Measurements from ENCODE around the gene PCDHGA4.
A peak's percentile ranks its signal among the peaks of the same experiment; 100 is the strongest.

The PCDHGA4 gene

DNA sequence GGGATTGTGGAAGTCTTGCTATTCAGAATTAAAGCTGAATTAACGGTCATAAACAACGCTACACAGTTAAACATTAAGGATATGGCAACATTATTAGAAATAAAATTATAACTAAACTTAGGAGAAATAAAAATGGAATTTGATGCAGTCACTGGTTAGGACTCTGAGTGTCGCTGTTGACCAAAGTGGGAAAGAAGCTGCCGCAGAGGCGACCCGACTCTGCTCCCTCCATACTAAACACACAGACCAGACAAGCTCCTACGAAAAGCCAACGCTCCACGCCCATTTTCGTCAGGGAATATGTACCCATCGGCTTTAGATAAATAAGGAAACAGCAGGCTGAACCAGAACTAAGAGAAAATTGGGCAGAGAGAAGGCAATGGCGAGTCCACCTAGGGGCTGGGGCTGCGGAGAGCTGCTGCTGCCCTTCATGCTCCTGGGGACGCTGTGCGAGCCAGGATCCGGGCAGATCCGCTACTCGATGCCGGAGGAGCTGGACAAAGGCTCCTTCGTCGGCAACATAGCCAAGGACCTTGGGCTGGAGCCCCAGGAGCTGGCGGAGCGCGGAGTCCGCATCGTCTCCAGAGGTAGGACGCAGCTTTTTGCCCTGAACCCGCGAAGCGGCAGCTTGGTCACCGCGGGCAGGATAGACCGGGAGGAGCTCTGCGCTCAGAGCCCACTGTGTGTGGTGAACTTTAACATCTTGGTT, 9.3 kb downstream of the PCDHGA4 start, which contains the start of gene PCDHGA5:
TSS of gene PCDHGA5 (plus strand) at position 211 of the 709 bp plus-strand sequence. CDS start at position 380, 169 bp downstream.
- in situ Hi-C loops (cut with HindIII; ENCODE audit: low sequenced_read_pairs) = no loop called here
- TF ChIP-seq, protein P1, sequence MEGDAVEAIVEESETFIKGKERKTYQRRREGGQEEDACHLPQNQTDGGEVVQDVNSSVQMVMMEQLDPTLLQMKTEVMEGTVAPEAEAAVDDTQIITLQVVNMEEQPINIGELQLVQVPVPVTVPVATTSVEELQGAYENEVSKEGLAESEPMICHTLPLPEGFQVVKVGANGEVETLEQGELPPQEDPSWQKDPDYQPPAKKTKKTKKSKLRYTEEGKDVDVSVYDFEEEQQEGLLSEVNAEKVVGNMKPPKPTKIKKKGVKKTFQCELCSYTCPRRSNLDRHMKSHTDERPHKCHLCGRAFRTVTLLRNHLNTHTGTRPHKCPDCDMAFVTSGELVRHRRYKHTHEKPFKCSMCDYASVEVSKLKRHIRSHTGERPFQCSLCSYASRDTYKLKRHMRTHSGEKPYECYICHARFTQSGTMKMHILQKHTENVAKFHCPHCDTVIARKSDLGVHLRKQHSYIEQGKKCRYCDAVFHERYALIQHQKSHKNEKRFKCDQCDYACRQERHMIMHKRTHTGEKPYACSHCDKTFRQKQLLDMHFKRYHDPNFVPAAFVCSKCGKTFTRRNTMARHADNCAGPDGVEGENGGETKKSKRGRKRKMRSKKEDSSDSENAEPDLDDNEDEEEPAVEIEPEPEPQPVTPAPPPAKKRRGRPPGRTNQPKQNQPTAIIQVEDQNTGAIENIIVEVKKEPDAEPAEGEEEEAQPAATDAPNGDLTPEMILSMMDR (IDR thresholded peaks at IDR 0.05; ENCODE audit: low read depth, low read length) = no peak
- DNase-seq (ENCODE audit: low read depth, low spot score) = no peak
- H3K4me3 ChIP-seq (ENCODE audit: low read depth, low read length) = peak within 1 kb of the TSS; percentile 7

DNA sequence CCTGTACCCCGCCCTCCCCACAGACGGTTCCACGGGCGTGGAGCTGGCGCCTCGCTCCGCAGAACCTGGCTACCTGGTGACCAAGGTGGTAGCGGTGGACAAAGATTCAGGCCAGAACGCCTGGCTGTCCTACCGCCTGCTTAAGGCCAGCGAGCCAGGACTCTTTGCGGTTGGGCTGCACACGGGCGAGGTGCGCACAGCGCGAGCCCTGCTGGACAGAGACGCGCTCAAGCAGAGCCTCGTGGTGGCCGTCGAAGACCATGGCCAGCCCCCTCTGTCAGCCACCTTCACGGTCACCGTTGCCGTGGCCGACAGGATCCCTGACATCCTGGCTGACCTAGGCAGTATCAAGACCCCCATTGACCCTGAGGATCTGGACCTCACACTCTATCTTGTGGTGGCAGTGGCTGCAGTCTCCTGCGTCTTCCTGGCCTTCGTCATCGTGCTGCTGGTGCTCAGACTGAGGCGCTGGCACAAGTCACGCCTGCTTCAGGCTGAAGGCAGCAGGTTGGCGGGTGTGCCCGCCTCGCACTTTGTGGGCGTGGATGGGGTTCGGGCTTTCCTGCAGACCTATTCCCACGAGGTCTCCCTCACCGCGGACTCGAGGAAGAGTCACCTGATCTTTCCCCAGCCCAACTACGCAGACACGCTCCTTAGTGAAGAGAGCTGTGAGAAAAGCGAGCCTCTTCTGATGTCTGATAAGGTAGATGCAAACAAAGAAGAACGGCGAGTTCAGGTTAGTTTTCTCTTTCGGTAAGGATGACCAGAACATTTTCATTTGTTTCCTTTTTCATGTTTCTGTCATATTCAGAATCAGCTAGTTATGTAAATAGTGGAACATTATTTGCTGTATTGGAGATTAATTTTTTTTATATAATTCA, 11.4 kb downstream of the PCDHGA4 start:
- H3K4me3 ChIP-seq (ENCODE audit: low read depth, low read length) = no peak overlapping the region
- TF ChIP-seq, protein P1 (IDR thresholded peaks at IDR 0.05; ENCODE audit: low read depth, low read length) = no peak
- in situ Hi-C loops (cut with HindIII; ENCODE audit: low sequenced_read_pairs) = no loop called here
- no peak for DNase-seq (ENCODE audit: low read depth, low spot score)

DNA sequence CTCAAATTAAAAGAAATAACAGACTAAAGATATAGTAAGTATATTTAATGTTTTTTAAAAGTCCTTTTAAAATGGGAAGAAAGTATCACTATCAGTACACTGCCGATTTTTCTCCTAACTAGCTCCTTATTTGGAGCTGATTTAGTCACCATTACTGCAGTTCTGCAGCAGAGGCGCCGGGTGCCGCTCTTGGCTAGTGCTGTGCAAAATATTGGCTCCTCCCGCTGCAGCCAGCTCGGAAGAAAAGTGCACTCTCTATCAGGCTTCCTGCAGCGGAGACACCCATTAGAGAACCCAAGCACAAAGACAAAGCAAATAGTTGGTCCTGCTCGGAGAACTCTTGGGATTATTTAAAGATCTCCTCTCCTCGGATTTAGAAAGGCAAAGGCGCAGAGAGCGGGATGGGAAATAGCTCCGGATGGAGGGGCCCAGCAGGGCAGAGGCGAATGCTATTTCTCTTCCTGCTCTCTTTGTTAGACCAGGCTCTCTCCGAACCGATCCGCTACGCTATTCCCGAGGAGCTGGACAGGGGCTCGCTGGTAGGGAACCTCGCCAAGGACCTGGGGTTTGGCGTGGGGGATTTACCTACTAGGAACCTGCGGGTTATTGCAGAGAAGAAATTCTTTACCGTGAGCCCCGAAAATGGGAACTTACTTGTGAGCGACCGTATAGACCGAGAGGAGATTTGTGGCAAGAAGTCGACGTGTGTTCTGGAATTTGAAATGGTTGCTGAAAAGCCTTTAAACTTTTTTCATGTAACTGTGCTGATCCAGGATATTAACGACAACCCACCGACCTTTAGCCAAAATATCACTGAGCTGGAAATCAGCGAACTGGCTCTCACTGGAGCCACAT, 15.4 kb downstream of the PCDHGA4 start, which contains the start of gene PCDHGB3:
TSS of gene PCDHGB3 (plus strand) at position 249 of the 855 bp plus-strand sequence. CDS start at position 402, 153 bp downstream.
- DNase-seq (ENCODE audit: low read depth, low spot score) = peak; percentile 68
- in situ Hi-C loops (cut with HindIII; ENCODE audit: low sequenced_read_pairs) = no loop called here
- H3K4me3 ChIP-seq (ENCODE audit: low read depth, low read length) = peak within 1 kb of the TSS; percentile 38
- TF ChIP-seq, protein P1 (IDR thresholded peaks at IDR 0.05; ENCODE audit: low read depth, low read length) = peak; percentile 57

DNA sequence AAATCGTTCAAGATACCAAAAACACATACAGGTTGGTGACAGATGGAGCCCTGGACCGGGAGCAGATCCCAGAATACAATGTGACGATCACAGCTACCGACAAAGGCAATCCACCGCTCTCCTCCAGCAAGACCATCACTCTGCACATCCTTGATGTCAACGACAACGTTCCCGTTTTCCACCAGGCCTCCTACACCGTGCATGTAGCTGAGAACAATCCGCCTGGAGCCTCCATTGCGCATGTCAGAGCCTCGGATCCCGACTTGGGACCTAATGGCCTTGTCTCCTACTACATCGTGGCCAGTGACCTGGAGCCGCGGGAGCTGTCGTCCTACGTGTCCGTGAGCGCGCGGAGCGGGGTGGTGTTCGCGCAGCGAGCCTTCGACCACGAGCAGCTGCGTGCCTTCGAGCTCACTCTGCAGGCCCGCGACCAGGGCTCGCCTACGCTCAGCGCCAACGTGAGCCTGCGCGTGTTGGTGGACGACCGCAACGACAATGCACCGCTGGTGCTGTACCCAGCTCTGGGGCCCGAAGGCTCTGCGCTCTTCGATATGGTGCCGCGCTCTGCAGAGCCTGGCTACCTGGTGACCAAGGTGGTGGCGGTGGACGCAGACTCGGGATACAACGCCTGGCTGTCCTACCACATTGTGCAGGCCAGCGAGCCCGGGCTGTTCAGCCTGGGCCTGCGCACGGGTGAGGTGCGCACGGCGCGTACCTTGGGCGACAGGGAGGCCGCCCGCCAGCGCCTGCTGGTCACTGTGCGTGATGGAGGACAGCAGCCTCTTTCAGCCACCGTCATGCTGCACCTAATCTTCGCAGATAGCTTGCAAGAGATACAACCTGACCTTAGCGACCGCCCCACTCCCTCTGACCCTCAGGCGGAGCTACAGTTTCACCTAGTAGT, 17.0 kb downstream of the PCDHGA4 start:
- TF ChIP-seq, protein P1 (IDR thresholded peaks at IDR 0.05; ENCODE audit: low read depth, low read length) = no peak

DNA sequence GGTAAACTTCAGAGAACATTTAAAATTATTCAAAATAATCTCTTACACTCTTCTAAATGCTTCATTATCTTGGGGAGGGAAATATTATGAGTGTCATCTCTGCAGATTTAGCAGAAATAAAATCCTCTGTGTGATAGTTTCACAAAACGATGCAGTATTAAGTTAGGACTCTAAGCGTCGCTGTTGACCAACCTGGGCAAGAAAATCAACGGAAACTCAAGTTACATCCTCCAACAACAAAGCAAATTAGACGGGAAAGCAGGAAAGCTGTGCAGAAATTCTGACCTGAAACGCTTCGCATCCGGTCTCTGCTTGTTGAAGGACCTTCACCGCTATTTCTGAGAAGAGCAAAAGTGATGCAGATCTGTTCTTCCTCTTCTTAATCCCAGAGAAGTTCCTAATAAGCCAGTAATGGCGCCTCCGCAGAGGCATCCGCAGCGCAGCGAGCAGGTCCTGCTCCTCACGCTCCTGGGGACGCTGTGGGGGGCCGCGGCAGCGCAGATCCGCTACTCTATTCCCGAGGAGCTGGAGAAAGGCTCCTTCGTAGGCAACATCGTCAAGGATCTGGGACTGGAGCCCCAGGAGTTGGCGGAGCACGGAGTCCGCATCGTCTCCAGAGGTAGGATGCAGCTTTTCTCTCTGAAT, 19.0 kb downstream of the PCDHGA4 start, which contains the start of gene PCDHGA6:
TSS of gene PCDHGA6 (plus strand) at position 219 of the 645 bp plus-strand sequence. CDS start at position 412, 193 bp downstream.
- in situ Hi-C loops (cut with HindIII; ENCODE audit: low sequenced_read_pairs) = no loop called here
- DNase-seq (ENCODE audit: low read depth, low spot score) = peak; percentile 48
- TF ChIP-seq, protein P1 (IDR thresholded peaks at IDR 0.05; ENCODE audit: low read depth, low read length) = peak; percentile 58
- H3K4me3 ChIP-seq (ENCODE audit: low read depth, low read length) = peak within 1 kb of the TSS; percentile 38

More for the DNA sequence above, 17.0 kb downstream of the PCDHGA4 start:
- no peak for DNase-seq (ENCODE audit: low read depth, low spot score)
- in situ Hi-C loops (cut with HindIII; ENCODE audit: low sequenced_read_pairs) = no loop called here
- no peak overlapping the region for H3K4me3 ChIP-seq (ENCODE audit: low read depth, low read length)
